HG02763 (cell line): ENCODE measurements around the gene KAZN.

Experiments
- ATAC-seq: cut with Tn5 transposase; IDR thresholded peaks from one replicate; pipeline ENCODE4 v1.9.1; 2021; ENCODE audit warnings: mild to moderate bottlenecking, moderate library complexity; ENCODE audit not compliant: unreplicated experiment

Gene KAZN

DNA sequence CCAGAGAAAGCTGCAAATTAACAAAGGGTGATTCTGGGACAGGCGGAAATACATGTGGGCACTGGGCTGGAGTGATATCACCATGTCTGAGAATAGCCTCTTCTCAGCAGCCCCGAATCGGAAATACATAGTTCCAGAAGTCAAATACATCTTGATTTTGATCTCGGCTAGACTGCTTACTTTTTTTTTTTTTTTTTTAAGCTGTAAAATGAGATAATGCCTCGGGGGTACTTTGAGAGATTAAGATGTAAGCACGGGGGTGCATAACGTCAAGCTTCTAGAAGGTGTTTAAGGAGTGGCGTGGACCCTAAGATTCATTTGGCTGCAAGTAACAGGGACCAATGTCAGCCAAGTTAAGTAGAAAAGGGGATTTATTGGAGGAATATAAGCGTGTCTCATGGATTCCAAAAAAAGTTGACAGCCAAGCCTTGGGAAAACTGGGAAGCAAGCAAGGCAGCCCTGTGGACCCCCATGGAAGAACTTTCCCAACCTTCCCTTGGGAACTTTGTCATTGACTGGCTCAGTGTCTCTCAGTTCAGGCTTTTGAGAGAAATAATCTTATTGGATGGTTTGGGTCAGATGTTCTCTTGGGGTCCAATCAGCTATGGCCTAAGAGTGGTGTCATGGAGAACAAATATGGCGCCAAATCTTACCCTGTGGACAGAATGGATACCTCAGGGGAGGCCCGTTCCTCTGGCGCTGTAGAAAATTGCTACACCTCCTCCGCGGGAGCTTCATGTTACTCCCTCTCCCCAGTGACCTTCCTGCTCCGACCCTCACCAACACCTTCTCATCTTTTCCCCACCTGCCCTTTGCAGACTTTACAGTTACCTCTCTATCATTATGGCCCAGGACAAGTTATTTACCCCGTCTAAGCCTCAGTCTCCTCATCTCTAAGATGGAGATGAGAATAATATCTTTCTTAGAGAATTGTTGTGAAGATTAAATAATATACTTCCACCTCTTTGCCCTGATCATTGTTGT, 186.6 kb downstream of the KAZN start:
- ATAC-seq: no peak

DNA sequence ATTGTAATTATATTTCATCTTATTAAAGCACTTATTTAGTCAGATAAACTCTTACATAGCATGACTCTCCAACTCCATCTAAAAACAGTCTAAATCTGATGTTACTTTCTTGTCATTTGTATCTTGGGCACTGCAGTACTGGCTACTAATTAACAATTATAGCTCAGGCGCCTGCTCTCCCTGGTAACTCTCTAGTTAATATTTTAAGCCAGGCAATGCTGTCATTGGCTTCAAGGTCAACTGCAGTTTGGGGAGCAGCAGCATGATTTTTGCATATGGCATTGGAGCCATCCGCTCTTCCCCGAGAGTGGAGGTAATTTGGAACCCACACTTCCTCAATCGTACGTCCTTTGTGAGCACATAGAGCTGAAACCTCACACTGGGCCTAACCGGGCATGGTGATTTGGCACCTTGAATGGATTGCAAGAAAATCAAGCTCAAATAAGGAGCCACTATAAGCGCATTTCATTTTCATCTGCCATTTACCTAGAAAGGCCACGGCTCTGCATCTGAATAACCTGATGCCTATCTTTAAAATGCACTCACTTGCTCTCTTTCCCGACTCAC, 187.7 kb downstream of the KAZN start:
- ATAC-seq: no peak

DNA sequence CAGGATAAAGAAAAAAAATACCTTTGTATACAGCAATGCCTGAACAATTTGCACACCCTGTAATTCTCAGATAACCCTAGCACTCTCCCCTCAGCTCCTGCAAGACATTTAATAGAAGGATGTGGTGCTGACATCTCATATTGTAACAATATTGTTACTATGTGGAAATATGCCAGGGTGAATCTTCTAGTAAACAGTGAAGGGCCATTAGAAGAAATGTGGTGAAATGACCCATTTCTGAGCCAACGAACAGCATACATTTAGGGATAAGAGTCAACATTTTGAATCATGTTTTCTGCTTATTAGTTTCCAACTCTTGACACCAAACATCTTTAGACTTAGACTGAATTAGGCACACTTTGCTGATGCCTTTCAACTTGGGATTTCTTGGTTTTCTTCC, 188.2 kb downstream of the KAZN start:
- ATAC-seq: no peak

DNA sequence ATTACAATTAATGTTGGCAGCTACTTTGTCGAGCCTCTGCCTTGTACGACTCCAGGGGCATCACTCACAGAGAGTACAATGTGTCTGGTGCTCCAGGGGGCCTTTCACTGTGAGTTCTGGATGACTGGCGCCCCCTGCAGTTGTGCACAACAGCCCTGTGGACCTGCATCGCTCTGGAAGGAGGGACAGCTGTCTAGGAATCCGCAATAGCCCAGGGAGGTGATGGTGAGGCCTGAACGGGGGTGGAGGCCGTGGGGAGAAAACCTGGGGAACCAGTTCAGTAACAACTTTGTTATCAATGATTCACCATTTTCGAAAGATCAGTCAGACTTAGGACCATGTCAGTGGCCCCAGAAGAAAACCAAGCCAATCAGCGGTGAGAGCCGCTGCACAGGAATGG, 189.1 kb downstream of the KAZN start:
- no peak for ATAC-seq

DNA sequence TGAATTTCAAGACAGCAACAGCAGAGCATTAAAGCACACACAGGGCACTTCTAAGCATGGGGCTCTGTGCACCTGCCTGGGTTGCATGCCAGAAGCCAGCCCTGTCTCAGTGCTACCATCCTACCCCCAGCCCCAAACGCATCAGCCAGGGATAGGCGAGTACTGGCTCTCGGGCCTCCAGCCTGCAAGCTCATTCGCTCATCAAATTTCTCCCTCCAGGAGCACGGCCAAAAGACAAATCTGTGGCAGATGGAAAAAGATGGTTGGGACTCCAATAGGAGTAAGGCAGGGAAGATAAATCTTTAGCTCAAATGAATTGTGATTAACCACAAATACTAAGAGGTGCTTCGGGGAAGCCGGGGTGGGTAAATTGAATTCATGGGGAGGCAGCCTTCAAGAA, 189.6 kb downstream of the KAZN start:
- ATAC-seq: no peak

DNA sequence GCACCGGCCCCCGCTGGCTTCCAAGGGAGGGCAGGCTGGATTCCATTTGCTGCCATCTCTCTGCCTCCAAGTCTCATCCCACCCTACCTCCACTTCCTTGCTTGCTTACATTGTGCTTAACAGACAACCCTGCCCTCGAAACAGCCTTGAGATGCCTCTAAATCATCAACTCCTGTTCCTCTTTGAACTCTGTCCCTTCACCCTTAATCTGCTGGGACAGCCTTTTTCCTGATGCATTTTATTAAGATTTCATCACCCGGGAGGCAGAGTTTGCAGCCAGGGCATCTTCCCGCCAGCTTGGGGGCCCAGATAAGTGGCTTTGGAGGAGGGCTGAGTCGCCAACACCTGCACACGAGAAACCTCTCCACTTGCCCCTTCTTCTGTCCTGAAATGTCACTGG, 192.5 kb downstream of the KAZN start:
- no peak for ATAC-seq

DNA sequence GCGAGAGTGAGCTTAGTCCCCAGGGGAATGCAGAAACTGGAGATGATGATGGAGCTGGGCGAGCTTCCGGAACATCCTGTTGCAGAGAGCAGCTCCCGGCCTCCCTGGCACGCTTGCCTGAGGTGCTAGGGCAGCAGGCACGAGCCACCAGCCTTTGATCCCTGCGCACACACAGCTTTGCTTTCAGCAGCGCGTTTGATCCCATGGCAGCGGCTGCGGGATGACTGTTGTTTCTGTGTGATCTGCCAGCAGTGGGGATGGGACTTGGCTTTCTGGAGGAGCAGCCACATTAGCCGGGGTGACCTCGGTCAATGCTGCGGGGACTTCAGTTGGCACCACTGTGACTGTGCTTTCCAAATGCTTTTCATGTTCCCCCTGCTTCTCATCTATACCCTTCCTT, 193.2 kb downstream of the KAZN start:
- ATAC-seq: no peak

DNA sequence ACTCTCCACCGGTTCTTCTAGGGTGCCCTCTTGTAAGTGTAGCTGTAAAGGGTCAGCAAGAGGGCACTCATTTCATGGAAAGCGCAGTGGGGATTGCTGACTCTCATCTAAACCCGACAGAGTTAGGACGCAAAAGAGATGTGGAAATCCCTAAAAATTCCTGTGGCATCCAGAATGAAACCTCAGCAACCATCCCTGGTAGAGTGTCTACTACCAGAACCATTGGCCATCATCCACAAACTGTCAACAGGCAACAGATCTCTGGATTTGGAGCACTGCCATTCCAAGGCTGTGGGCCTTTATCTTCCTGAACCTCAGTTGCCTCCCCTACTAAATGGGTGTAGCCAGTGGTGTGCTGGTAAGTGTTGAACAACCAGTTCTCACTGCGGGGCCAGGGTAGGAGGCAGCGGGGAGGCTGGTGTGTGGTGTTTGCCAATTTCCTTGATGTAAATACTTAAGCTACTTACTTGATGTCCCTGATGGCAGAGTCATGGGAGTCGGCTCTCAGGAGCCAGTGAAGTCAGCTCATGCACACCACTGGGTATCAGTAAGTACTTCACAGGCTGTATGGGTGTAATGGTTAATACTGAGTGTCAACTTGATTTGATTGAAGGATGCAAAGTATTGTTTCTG, 195.8 kb downstream of the KAZN start:
- ATAC-seq: no peak

DNA sequence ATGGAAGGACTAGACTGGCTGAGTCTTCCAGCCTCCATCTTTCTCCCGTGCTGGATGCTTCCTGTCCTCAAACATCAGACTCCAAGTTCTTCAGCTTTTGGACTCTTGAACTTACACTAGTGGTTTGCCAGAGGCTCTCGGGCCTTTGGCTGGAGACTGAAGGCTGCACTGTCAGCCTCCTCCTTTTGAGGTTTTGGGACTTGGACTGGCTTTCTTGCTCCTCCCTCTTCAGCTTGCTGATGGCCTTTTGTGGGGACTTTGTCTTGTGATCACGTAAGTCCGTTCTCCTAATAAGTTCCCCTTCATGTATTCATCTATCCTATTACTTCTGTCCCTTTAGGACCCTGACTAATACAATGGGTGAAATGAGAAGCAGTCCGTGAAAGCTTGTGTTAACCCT, 196.4 kb downstream of the KAZN start:
- no peak for ATAC-seq

DNA sequence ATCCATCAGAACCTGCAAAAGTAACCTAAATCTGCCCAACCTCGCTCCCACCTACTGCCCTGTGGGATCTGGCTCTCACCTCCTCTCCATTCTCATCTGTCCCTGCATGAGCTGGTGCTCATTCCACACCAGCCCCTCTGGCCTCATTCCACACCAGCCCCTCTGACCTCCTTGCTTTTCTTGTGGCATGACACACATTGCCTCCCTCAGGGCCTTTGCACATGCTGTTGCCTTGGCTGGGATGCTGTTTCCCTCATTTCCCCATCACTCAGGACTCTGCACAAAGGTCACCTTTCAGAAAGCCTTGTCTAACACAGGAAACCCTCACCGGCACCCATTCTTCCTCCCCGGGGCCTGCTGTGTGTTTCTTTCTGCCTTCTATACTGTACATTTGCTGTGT, 197.1 kb downstream of the KAZN start:
- no peak for ATAC-seq

DNA sequence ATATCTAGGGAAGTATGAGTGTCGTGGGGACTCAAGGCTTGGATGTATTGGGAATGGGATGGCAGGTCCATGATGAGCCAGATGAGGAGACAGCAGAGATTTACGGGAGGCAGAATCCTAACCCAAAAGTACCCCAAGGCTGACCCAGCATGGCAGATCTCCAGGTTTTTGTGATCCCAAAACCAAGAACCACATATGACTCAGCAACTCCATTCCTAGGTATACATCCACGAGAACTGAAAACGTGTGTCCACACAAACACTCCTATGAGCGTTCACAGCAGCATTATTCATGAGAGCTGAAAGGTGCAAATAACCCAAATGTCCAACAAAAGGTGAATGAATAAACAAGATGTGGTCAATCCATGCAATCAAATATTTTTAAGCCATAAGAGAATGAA, 201.5 kb downstream of the KAZN start:
- no peak for ATAC-seq

DNA sequence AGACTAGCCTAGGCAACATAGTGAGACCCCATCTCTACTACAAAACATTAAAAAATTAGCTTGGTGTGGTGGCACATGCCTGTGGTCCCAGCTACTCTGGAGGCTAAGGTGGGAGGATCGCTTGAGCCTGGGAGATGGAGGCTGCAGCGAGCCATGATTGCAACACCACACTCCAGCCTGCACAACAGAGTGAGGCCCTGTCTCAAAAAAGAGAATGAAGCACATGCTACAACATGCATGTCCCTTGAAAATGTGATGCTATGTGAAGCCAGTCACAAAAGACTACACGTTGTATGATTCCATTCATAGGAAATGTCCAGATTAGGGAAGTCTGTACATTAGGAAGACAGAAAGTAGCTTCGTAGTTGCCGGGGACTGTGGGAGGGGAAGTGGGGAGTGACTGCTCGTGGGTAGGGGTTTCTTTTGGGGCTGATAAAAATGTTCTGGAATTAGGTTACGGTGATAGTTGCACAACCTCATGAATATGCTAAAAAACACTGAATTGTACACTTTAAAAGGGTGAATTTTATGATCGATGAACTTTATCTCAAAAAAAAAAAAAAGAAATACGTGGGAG, 202.1 kb downstream of the KAZN start:
- no peak for ATAC-seq

DNA sequence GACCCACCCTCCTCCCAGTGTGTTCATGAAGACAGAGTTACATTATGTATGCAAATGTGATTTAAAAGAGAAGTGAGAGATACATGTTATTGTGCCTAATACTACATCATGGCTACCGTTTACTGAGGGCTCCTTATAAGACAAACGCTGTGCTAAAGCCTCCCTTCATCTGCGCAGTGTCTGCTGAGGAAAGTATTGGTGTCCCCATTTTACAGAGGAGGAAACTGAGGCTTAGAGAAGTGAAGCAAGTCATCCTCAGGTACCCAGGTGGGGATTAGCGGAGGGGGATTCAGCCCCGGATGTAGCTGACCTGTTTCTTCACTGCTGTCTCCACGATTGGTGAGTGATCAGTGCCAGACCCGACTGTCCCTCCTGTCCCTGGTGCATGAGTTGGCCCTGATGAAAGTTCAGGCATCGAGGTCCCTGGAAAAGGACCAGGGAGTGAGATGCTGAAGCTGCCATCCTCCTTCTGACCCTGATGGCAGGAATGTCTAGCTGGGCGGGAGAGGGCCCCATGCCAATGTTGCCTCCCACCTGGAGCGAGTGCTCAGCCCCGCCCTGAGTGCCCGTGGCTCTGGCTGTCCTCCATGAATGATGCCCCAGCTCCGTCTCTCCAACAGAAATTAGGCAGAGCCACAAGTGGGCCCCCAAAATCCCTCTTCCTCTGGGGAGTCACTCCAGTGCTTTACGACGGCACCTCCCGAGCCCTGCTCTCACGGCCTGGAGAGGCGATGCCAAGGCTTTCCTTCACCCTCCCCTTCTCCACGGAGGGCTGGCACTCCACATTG, 204.7 kb downstream of the KAZN start:
- ATAC-seq: no peak

DNA sequence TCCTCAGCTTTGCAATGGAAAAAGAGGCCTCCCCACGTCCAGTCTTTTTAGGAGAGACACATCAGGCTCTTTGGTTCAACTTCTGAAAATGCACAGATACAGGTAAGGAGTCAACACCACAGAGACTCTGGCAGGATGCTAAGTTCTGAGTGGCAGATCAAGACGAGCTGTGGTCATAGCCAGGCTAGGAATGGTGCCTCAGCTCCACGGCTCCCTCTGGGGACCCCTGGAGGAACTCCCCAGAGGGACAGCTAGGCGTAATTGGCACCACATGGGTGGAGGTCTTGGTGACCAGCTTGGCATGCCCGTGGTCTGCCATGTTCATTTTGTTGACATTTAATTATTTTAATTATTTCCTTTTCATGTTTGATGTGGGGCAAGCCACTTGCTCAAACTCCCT, 206.1 kb downstream of the KAZN start:
- no peak for ATAC-seq

DNA sequence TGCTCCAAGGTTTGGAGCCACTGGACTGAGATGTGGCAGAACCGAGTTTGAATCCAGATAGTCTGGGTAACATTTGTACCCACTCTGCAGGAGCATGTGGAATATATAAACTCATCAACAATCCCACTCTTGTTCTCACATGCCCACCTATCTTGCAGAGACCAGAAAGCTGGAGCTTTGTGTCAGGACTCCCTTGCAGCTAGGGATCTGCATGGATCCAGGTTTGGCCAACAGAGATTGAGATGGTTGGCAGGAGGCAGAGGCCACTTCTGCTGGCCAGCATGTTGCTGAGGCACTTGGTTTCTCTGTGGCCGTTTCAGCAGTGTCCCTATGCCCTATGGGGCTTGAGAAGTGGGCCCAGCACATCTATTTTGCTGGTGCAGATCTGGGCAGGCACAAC, 208.3 kb downstream of the KAZN start:
- no peak for ATAC-seq

DNA sequence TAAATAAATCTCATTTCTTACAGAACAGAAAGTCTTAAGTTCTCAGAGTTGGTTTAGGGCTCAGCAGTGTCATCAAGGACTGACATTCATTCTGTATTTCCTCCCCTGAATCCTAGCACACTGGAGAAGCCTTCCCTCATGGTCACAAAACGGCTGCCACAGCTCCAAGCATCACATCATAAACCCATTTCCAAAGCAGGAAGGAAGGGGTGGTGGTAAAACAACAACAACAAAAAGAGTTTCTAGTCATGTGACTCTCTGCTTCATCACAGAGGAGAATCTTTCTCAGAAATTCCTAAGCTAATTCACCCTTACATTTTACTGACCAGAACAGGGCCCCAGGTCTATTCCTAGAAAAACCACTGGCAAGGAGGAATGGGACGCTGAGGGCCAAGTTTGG, 210.3 kb downstream of the KAZN start:
- no peak for ATAC-seq

DNA sequence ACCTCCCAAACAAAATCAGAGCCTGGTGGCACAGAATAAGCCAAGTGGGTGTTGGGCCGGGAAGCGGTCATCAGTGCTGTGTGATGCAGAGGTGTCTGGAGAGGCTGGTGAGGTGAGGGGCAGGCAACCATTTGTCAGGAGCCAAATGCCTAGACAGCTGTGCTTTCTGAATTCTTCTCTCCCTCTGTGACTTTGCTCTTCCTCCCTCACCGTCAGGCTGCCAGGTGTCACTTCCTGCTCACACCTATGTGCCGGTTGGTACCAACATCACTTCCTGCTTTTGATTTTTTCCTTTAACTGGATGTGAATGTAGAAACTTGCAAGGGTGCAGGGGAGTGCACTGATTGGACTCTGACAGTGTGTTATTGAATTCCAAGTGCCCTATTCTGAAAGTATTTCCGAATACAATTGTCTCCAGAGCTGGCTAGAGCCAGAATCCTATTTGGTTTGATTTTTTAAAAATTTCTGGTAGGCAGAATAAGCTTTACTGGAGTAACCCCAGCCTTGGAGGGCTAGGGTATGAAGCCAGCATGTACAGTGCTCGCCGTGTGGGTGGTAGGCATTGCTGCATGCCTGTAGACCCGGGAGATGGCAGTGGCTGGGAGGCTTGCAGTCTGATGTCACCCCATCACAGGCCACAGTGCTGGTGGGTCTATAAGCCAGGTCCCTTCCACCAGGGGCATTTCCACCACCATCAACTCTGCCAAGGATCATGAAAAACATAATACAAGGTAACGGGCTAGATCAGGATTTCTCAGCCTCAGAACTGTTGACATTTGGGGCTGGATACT, 210.9 kb downstream of the KAZN start:
- no peak for ATAC-seq

DNA sequence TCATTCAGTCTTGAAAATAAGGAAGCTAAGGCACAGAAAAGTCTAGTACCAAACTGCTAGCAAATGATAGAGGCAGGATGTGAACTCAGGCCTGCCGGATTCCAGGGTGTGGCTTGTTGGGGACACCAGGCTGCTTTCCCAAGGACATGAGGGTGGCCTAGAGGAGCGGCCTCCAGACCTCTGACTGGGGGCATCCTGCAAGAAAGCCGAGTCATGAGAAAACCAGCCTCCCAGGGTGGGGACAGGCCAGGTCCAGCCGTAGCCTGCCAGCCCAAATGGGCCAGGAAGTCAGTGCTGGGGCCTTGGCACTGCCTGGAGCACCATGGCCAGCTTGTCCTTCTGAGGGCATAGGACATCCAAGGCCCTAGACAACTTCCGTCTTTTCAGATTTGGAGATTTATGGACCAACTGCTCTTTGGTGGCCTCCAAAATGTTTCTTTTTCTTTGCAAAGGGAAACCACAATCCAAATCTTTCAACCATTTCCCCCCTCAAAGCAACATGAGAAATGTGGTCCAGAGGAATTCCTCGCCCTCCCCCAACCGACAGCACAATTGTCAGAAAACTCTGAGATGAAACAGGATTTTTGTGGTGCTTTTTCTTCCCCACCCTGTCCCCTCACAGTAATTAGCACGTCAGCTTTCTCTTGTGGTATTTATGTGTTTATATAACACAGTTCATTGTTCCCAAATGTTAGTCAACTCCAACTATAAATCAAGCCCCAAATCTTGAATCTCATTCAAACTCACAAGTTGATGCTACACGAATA, 212.3 kb downstream of the KAZN start:
- ATAC-seq: no peak

DNA sequence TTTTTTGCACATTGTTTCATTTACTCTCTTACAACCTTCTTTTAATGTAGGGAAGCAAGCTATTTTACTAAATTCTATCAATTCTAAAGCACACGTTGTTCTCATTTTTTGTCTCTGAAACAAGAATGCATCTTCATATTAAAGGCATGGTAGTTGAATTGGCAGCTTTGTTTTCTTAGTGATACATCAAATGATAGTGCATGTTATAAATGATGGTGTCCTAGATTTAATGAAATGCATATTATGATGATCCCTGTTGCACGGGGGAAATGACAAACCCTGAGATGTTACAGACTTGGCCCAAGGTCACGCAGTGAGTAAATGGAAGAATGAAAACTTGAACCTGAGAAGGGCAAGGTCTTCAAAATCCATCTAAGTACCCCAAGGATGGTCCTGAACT, 213.1 kb downstream of the KAZN start:
- ATAC-seq: no peak
